Thymus (tissue), 11 donors: ENCODE measurements around the gene CCL4L2. TPM values are rescaled to one million over a fixed set of nuclear protein-coding genes. Genes with fewer than 3 reads are reported as not detected.
"Not testable (repeated sequence)": the region's sequence is repeated elsewhere in the genome, so short reads cannot be mapped to it uniquely, and the experiment has no call there.

Experiments used
- DNase-seq, 9 donors: peaks; one replicate each; pipeline ENCODE4 v3.0.0-alpha.2; 2013; ENCODE audit warnings: low spot score in 9 of 9, low read depth in 6 of 9, missing footprints in 1 of 9
- H3K27ac ChIP-seq, 2 donors: one replicate each; pipeline ENCODE4 v1.5.1; 2013; ENCODE audit warnings: control low read depth in 1 of 2, low read depth in 1 of 2, low read length in 1 of 2, mild to moderate bottlenecking in 1 of 2, moderate library complexity in 1 of 2
- H3K27me3 ChIP-seq, 2 donors: one replicate each; pipeline ENCODE4 v1.5.1; 2013; ENCODE audit warnings: low read length in 1 of 2; ENCODE audit not compliant: control insufficient read depth in 2 of 2, insufficient read depth in 1 of 2
- H3K36me3 ChIP-seq, 2 donors: one replicate each; pipeline ENCODE4 v1.5.1; 2013; ENCODE audit warnings: low read length in 1 of 2, mild to moderate bottlenecking in 1 of 2, moderate library complexity in 1 of 2; ENCODE audit not compliant: control insufficient read depth in 2 of 2, insufficient read depth in 2 of 2
- H3K4me1 ChIP-seq, 2 donors: one replicate each; pipeline ENCODE4 v1.5.1; 2013; ENCODE audit warnings: low read length in 2 of 2; ENCODE audit not compliant: control insufficient read depth in 2 of 2, insufficient read depth in 2 of 2
- H3K4me3 ChIP-seq, 2 donors: one replicate each; pipeline ENCODE4 v1.5.1; 2013; ENCODE audit warnings: low read length in 2 of 2, control low read depth in 1 of 2, mild to moderate bottlenecking in 1 of 2
- H3K9me3 ChIP-seq, 2 donors: one replicate each; pipeline ENCODE4 v1.5.1; 2013; ENCODE audit warnings: low read length in 1 of 2, mild to moderate bottlenecking in 1 of 2; ENCODE audit not compliant: control insufficient read depth in 2 of 2, insufficient read depth in 1 of 2
- WGBS: extraction: QIAGEN DNeasy Blood & Tissue Kit; methylation state at CpG from one replicate; pipeline ENCODE4 v1.1.7; 2013; 5-methylcytosine and 5-hydroxymethylcytosine counted together
- polyA plus RNA-seq: library from polyadenylated mRNA; stranded (reverse); fragments of 200-250 nt; gene quantifications from one replicate; pipeline ENCODE4 v1.2.3, GENCODE V29; 2013
- total RNA-seq: library from RNA; stranded (reverse); fragments of 120-200 nt; gene quantifications from one replicate; pipeline ENCODE4 v1.2.4, GENCODE V29; 2013
- donor health status: healthy.

Gene CCL4L2
- total and polyA plus RNA-seq, 2 donors: 2.4 to 11.8 TPM

DNA sequence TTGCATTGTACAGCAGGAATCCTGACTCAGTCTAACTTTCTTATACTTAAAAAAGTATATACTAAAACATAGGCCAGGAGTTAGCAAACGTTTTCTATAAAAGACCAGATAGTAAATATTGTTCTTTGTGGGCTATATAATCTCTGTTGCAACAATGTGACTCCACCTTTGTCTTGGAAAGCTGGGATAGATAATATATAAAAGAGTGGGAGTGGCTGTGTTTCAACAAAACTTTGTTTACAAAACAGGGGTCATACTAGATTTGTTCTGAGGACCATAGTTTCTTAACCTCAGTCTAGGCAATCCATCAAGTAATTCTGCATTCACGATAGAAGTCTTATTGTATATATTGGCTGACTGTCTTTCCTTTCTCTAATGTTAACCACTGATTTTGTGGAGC, 25.4 kb upstream of the CCL4L2 start:
- Histone ChIP-seq H3K9me3 (peaks cover 0 to 5% of the 10 kb centered on the region in 2 donors), H3K27ac (no peak overlapping the region), H3K4me3 (no peak overlapping the region), H3K4me1 (peaks cover 0 to 6% of the 10 kb centered on the region in 2 donors), H3K36me3 (no peaks in the 10 kb centered on the region), H3K27me3 (peaks cover 24 to 58% of the 10 kb centered on the region in 2 donors)
- WGBS: 88% methylated on average over 2 of the region's 2 CpGs
- DNase-seq: no peak

GRCh38 chr17:36186810-36187763, 23.8 kb upstream of the CCL4L2 start:
- not testable (repeated sequence) for H3K27ac ChIP-seq, H3K4me3 ChIP-seq
- 85% methylated on average over 13 of the region's 13 CpGs for WGBS

GRCh38 chr17:36187943-36188665, 22.8 kb upstream of the CCL4L2 start:
- H3K4me1 ChIP-seq, DNase-seq, H3K9me3 ChIP-seq, H3K4me3 ChIP-seq, H3K27ac ChIP-seq, H3K36me3 ChIP-seq: not testable (repeated sequence)
- 80% methylated on average over 5 of the region's 5 CpGs for WGBS
- peaks cover 15 to 35% of the 10 kb centered on the region in 2 donors for H3K27me3 ChIP-seq

More at GRCh38 chr17:36186810-36187763, 23.8 kb upstream of the CCL4L2 start:
- not testable (repeated sequence) for DNase-seq, H3K9me3 ChIP-seq, H3K4me1 ChIP-seq, H3K36me3 ChIP-seq
- peaks cover 24 to 45% of the 10 kb centered on the region in 2 donors for H3K27me3 ChIP-seq

- 5% methylated on average over 7 of the region's 7 CpGs for WGBS
- Histone ChIP-seq H3K4me1 (no peaks in the 10 kb centered on the region), H3K36me3 (no peaks in the 10 kb centered on the region), H3K27ac (no peak overlapping the region), H3K9me3 (no peaks in the 10 kb centered on the region), H3K27me3 (peaks cover 7 to 27% of the 10 kb centered on the region in 2 donors), H3K4me3 (no peak overlapping the region)
- peak in 2 of 9 donors; percentile 26 to 65 for DNase-seq
These were observed 22.0 kb upstream of the CCL4L2 start for GRCh38 chr17:36188891-36189306.

DNA sequence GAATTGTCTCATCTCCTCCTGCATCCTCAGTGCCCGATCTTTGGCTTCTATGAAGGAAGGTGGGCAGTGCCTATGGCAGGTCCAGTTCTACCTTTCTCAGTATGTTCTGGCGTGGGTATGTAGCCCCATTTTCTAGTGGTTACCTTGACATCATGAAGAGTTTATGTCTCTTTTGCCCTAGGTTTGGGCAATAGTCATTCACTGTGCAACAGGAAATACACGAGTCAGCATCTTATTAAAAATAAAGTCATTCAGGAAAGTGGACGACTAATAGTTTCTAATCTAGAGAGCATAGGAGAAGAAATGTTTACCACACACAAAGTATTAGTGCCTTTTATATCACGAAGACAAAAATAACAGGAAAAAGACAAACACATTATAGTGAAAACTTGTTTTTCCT, 20.9 kb upstream of the CCL4L2 start:
- peaks cover 0 to 16% of the 10 kb centered on the region in 2 donors for H3K27me3 ChIP-seq
- not testable (repeated sequence) for H3K36me3 ChIP-seq, H3K9me3 ChIP-seq, H3K4me1 ChIP-seq, H3K4me3 ChIP-seq, DNase-seq, H3K27ac ChIP-seq
- WGBS: 83% methylated on average over 5 of the region's 5 CpGs

- H3K4me3 ChIP-seq, H3K36me3 ChIP-seq, H3K9me3 ChIP-seq, H3K27ac ChIP-seq, DNase-seq, H3K4me1 ChIP-seq: not testable (repeated sequence)
- peaks cover 0 to 18% of the 10 kb centered on the region in 2 donors for H3K27me3 ChIP-seq
- 90% methylated on average over 9 of the region's 9 CpGs for WGBS
These were observed 20.1 kb upstream of the CCL4L2 start for GRCh38 chr17:36190549-36191330.

- no peak for DNase-seq
- H3K4me1 ChIP-seq: no peaks in the 10 kb centered on the region
- no peak overlapping the region for H3K4me3 ChIP-seq
- no peaks in the 10 kb centered on the region for H3K9me3 ChIP-seq
- peaks cover 0 to 13% of the 10 kb centered on the region in 2 donors for H3K27me3 ChIP-seq
- H3K27ac ChIP-seq: no peak overlapping the region
- 69% methylated on average over 1 of the region's 1 CpG for WGBS
- no peaks in the 10 kb centered on the region for H3K36me3 ChIP-seq
These were observed 17.6 kb upstream of the CCL4L2 start for GRCh38 chr17:36193216-36193775.

DNA sequence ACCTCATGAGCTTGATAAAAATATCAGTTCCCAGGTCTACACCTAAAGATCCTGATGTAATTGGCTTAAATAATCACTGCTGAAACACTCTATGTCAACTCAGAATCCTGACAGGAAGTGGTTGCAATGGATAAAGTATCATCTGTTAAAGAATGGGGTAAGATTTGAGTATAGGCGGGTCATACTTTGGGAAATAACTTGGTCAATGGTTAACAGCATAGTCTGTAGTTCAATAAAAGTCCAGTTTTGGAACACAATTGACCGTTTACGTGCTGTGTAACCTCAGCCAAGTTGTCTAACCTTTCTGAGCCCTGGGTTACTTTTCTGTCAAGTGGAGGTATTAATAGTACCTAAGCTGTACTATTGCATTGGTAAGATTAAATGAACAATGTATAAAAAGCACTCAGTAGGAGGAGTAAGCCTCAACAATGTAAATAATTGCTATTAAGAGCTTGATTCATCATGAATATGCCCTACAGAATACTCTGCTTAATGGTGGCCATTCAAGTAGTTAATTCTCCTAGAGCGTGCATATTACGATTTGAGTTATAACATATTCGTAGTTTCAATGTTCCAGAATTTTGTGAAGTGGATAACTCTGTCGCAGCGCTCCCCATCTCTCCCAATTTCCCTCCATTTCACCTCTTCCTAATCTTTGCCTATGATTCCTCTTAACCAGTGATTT, 16.6 kb upstream of the CCL4L2 start:
- peaks cover 0 to 13% of the 10 kb centered on the region in 2 donors for H3K27me3 ChIP-seq
- 87% methylated on average over 5 of the region's 8 CpGs for WGBS
- DNase-seq, H3K4me3 ChIP-seq, H3K9me3 ChIP-seq, H3K4me1 ChIP-seq, H3K27ac ChIP-seq, H3K36me3 ChIP-seq: not testable (repeated sequence)
